Measurements from ENCODE around the gene EVPL. TPM values are rescaled to one million over a fixed set of nuclear protein-coding genes. Genes with fewer than 3 reads are reported as not detected.

EVPL gene
- total RNA-seq, 1 donor from 2014 or later, result 46.8 TPM

DNA sequence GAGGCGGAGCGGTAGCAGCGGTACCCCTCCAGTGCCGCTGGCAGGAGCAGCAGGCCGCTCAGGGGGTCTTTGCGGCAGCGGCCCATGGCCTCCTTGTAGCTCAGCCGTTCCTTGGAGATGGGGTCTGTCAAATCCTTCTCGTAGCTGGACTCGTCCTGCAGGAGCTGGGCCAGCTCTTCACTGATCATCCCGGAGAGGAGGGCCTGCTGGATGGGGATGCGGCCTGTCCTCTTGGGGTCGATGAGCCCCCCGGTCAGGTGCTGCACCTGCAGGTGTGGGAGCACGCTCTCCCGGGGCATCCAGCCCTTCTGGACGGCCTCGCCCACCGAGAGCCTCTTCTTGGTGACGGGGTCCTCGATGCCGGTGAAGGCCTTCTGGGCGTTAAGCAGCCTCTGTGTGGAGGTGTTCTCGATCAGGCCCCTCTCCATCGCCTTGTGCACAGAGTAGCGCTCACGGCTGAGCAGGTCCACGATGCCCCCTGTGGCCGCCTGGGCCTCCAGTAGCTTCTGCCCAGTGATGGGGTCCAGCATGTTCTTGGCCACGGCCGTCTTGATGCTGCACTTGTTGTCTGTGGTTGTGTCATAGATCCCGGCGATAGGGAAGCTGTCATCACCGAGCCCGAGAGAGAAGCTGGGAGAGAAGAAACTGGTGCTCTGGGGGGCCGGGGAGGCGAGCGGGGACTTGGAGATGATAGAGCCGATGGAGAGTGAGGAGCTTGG, 19.8 kb downstream of the EVPL start:
- Histone ChIP-seq H3K36me3 (no peaks in the 10 kb centered on the region), H3K27me3 (no peaks in the 10 kb centered on the region), H3K27ac (no peak overlapping the region), H3K4me3 (no peak overlapping the region), H3K4me1 (peaks cover 16% of the 10 kb centered on the region), H3K9me3 (no peaks in the 10 kb centered on the region)
- intact Hi-C loops (cut with DNase I), result loop anchor here (5.0 kb wide), 1 partner anchor 100 kb away; no protein-coding TSS in a partner anchor
- ATAC-seq (no peak), DNase-seq (no peak)
- TF ChIP-seq, protein P1, sequence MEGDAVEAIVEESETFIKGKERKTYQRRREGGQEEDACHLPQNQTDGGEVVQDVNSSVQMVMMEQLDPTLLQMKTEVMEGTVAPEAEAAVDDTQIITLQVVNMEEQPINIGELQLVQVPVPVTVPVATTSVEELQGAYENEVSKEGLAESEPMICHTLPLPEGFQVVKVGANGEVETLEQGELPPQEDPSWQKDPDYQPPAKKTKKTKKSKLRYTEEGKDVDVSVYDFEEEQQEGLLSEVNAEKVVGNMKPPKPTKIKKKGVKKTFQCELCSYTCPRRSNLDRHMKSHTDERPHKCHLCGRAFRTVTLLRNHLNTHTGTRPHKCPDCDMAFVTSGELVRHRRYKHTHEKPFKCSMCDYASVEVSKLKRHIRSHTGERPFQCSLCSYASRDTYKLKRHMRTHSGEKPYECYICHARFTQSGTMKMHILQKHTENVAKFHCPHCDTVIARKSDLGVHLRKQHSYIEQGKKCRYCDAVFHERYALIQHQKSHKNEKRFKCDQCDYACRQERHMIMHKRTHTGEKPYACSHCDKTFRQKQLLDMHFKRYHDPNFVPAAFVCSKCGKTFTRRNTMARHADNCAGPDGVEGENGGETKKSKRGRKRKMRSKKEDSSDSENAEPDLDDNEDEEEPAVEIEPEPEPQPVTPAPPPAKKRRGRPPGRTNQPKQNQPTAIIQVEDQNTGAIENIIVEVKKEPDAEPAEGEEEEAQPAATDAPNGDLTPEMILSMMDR (IDR thresholded peaks at IDR 0.05), result no peak

DNA sequence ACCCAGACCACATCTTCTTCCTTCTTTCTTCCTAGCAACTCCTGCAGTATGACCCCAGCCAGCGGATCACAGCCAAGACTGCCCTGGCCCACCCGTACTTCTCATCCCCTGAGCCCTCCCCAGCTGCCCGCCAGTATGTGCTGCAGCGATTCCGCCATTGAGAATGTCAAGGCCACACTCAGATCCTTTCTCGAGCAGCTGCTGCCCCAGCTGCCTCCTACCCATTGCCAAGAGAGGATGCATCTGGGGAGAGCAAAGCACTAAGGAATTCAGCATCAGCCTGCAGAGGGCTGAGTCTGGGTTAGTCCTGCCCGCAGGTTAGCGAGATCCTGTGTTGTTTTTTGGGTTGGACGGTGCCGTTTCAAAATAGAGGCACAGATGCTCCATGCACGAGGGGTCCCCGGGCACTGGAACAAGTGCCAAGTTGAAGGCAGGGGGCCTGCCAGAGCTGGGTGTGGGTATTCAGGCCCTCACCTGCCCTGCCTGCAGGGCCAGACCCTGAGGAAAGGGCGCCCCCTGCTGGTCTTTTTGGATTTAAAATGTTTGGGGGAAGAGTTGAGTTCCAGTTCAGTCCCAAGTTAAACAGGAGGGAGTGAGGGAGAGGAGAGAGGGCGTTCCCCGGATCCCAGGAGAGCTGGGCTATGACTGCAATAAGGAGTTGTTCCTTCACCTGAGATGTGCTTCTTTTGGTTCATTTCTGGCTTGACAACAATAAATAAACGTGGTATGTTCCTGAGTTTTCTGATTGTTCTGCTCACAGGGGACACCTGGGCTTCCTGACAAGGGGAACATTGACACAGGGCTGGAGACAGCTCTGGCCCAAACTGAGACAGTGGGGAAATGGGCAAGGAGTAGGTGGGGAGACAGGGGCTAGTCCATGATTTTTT, 21.6 kb downstream of the EVPL start:
- DNase-seq (no peak), ATAC-seq (peak; percentile 60)
- H3K9me3 ChIP-seq, result no peaks in the 10 kb centered on the region
- H3K4me3 ChIP-seq, result no peak overlapping the region
- H3K27ac ChIP-seq, result peak overlapping the region; percentile 72
- no peaks in the 10 kb centered on the region for H3K36me3 ChIP-seq
- no peaks in the 10 kb centered on the region for H3K27me3 ChIP-seq
- TF ChIP-seq, protein P1 (IDR thresholded peaks at IDR 0.05), result peak; percentile 68
- intact Hi-C loops (cut with DNase I), result loop anchor here (5.0 kb wide), 1 partner anchor 98 kb away; no protein-coding TSS in a partner anchor
- H3K4me1 ChIP-seq, result peaks cover 16% of the 10 kb centered on the region

GRCh38 chr17:76004750-76005262, 22.3 kb downstream of the EVPL start:
- no peak overlapping the region for H3K4me3 ChIP-seq
- H3K27ac ChIP-seq, result peak overlapping the region; percentile 72
- intact Hi-C loops (cut with DNase I), result loop anchor here (5.0 kb wide), 1 partner anchor 98 kb away; no protein-coding TSS in a partner anchor
- DNase-seq, result no peak
- H3K27me3 ChIP-seq, result no peaks in the 10 kb centered on the region
- ATAC-seq, result no peak
- peaks cover 16% of the 10 kb centered on the region for H3K4me1 ChIP-seq
- TF ChIP-seq, protein P1 (IDR thresholded peaks at IDR 0.05), result no peak
- no peaks in the 10 kb centered on the region for H3K9me3 ChIP-seq
- H3K36me3 ChIP-seq, result no peaks in the 10 kb centered on the region

- DNase-seq, result no peak
- H3K4me3 ChIP-seq, result no peak overlapping the region
- no peaks in the 10 kb centered on the region for H3K9me3 ChIP-seq
- H3K27me3 ChIP-seq, result no peaks in the 10 kb centered on the region
- peak overlapping the region; percentile 42 for H3K27ac ChIP-seq
- H3K36me3 ChIP-seq, result no peaks in the 10 kb centered on the region
- peaks cover 16% of the 10 kb centered on the region for H3K4me1 ChIP-seq
- no peak for ATAC-seq
- TF ChIP-seq, protein P1 (IDR thresholded peaks at IDR 0.05), result no peak
- intact Hi-C loops (cut with DNase I), result no loop called here
These were observed 23.2 kb downstream of the EVPL start for GRCh38 chr17:76003915-76004314.

GRCh38 chr17:76002100-76002499, 25.0 kb downstream of the EVPL start:
- Histone ChIP-seq H3K36me3 (no peaks in the 10 kb centered on the region), H3K4me3 (no peak overlapping the region), H3K9me3 (no peaks in the 10 kb centered on the region), H3K27me3 (no peaks in the 10 kb centered on the region), H3K4me1 (peaks cover 25% of the 10 kb centered on the region), H3K27ac (no peak overlapping the region)
- intact Hi-C loops (cut with DNase I), result no loop called here
- TF ChIP-seq, protein P1 (IDR thresholded peaks at IDR 0.05), result no peak
- DNase-seq, result no peak
- no peak for ATAC-seq
